ENCODE data around the gene PSME1. TPM values are rescaled to one million over a fixed set of nuclear protein-coding genes. Genes with fewer than 3 reads are reported as not detected.

The PSME1 gene
- total RNA-seq, 1 experiment from 2014 or later: 76.8 TPM

GRCh38 chr14:24131549-24131966, 4.4 kb upstream of the PSME1 start:
- Mint-ChIP-seq H3K27me3 (ENCODE audit: low read depth) (no peaks in the 10 kb centered on the region; the same call in 1 of the 2 replicates), H3K9me3 (no peaks in the 10 kb centered on the region), H3K4me3 (no peak overlapping the region), H3K27ac (no peak overlapping the region), H3K36me3 (no peaks in the 10 kb centered on the region), H3K4me1 (peaks cover 12% of the 10 kb centered on the region)
- ATAC-seq (no peak), DNase-seq (ENCODE audit: low spot score) (no peak)
- TF ChIP-seq CREM (CRISPR knock-in tag; IDR thresholded peaks at IDR 0.05) (no peak), HMGA2 (CRISPR knock-in tag; IDR thresholded peaks at IDR 0.05) (no peak), PRDM15 (CRISPR knock-in tag; IDR thresholded peaks at IDR 0.05) (no peak), ZNF263 (CRISPR knock-in tag; IDR thresholded peaks at IDR 0.05; ENCODE audit: low read depth) (no peak), ZMAT4 (CRISPR knock-in tag; IDR thresholded peaks at IDR 0.05) (no peak), IRF1 (CRISPR knock-in tag; IDR thresholded peaks at IDR 0.05) (no peak), MYBL2 (CRISPR knock-in tag; IDR thresholded peaks at IDR 0.05) (no peak), ELF4 (CRISPR knock-in tag; IDR thresholded peaks at IDR 0.05; ENCODE audit: low read depth) (no peak), ZNF416 (CRISPR knock-in tag; IDR thresholded peaks at IDR 0.05) (no peak), ZSCAN18 (CRISPR knock-in tag; IDR thresholded peaks at IDR 0.05) (no peak), PRRX2 (CRISPR knock-in tag; IDR thresholded peaks at IDR 0.05) (no peak), ZNF396 (CRISPR knock-in tag; IDR thresholded peaks at IDR 0.05; ENCODE audit: borderline replicate concordance) (no peak)
- TF ChIP-seq, protein P1, sequence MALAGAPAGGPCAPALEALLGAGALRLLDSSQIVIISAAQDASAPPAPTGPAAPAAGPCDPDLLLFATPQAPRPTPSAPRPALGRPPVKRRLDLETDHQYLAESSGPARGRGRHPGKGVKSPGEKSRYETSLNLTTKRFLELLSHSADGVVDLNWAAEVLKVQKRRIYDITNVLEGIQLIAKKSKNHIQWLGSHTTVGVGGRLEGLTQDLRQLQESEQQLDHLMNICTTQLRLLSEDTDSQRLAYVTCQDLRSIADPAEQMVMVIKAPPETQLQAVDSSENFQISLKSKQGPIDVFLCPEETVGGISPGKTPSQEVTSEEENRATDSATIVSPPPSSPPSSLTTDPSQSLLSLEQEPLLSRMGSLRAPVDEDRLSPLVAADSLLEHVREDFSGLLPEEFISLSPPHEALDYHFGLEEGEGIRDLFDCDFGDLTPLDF (CRISPR knock-in tag; IDR thresholded peaks at IDR 0.05): no peak
- TF ChIP-seq, protein P2, sequence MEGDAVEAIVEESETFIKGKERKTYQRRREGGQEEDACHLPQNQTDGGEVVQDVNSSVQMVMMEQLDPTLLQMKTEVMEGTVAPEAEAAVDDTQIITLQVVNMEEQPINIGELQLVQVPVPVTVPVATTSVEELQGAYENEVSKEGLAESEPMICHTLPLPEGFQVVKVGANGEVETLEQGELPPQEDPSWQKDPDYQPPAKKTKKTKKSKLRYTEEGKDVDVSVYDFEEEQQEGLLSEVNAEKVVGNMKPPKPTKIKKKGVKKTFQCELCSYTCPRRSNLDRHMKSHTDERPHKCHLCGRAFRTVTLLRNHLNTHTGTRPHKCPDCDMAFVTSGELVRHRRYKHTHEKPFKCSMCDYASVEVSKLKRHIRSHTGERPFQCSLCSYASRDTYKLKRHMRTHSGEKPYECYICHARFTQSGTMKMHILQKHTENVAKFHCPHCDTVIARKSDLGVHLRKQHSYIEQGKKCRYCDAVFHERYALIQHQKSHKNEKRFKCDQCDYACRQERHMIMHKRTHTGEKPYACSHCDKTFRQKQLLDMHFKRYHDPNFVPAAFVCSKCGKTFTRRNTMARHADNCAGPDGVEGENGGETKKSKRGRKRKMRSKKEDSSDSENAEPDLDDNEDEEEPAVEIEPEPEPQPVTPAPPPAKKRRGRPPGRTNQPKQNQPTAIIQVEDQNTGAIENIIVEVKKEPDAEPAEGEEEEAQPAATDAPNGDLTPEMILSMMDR (IDR thresholded peaks at IDR 0.05): no peak
- CTCF ChIA-PET: interaction anchor here (3.1 kb wide), 1 partner anchor 23 kb away, joined by 10 read pairs; no protein-coding TSS in a partner anchor
- POLR2A ChIA-PET: no interaction called here

DNA sequence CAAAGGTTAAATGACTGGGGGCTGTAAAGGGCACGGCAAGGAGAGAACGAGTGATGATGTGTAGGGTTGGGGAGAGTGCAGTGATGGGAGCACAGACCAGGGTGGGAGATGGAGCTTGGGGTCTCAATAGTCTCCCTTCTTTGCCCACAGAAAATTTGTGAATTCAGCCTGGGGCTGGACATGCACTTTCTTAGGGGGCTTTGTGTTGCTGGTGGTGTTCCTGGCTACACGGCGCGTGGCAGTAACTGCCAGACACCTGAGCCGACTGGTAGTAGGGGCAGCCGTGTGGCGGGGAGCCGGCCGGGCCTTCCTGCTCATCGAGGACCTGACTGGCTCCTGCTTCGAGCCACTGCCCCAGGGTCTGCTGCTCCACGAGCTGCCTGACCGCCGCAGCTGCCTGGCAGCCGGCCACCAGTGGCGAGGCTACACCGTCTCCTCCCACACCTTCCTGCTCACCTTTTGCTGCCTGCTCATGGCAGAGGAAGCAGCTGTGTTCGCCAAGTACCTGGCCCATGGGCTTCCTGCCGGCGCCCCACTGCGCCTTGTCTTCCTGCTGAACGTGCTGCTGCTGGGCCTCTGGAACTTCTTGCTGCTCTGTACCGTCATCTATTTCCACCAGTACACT, 3.8 kb upstream of the PSME1 start:
- POLR2A ChIA-PET: interaction anchor here (0.6 kb wide), 1 partner anchor 30 kb away, joined by 3 read pairs; no protein-coding TSS in a partner anchor
- Mint-ChIP-seq H3K4me1 (peaks cover 18% of the 10 kb centered on the region), H3K27ac (no peak overlapping the region), H3K36me3 (peaks cover 1% of the 10 kb centered on the region; the same call in 1 of the 2 replicates), H3K4me3 (no peak overlapping the region), H3K27me3 (ENCODE audit: low read depth) (no peaks in the 10 kb centered on the region; the same call in 1 of the 2 replicates), H3K9me3 (no peaks in the 10 kb centered on the region)
- CTCF ChIA-PET: interaction anchor here (2.0 to 3.1 kb wide), 2 partner anchors 24 to 29 kb away, joined by 7 to 10 read pairs; partner anchors contain the start of gene IRF9
- ATAC-seq: no peak
- no peak for DNase-seq (ENCODE audit: low spot score)
- TF ChIP-seq ZBTB21 (CRISPR knock-in tag; IDR thresholded peaks at IDR 0.05; ENCODE audit: borderline replicate concordance): no peak
- TF ChIP-seq JUN (CRISPR knock-in tag; IDR thresholded peaks at IDR 0.05): no peak
- TF ChIP-seq ATF1 (CRISPR knock-in tag; IDR thresholded peaks at IDR 0.05): no peak
- no peak for TF ChIP-seq NFATC4 (CRISPR knock-in tag; IDR thresholded peaks at IDR 0.05)
- TF ChIP-seq ERG (CRISPR knock-in tag; IDR thresholded peaks at IDR 0.05): no peak
- TF ChIP-seq, protein P3, sequence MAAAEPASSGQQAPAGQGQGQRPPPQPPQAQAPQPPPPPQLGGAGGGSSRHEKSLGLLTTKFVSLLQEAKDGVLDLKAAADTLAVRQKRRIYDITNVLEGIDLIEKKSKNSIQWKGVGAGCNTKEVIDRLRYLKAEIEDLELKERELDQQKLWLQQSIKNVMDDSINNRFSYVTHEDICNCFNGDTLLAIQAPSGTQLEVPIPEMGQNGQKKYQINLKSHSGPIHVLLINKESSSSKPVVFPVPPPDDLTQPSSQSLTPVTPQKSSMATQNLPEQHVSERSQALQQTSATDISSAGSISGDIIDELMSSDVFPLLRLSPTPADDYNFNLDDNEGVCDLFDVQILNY (CRISPR knock-in tag; IDR thresholded peaks at IDR 0.05): no peak
- TF ChIP-seq, protein P2 (IDR thresholded peaks at IDR 0.05): no peak
- no peak for TF ChIP-seq ZNF317 (CRISPR knock-in tag; IDR thresholded peaks at IDR 0.05; ENCODE audit: borderline replicate concordance, low read depth)

Measured in WTC11 (cell line).